GM18867 (cell line): ENCODE measurements around the gene FCSK.

Experiments
- ATAC-seq: cut with Tn5 transposase; IDR thresholded peaks from one replicate; pipeline ENCODE4 v1.9.1; 2021; ENCODE audit warnings: mild to moderate bottlenecking, moderate library complexity; ENCODE audit not compliant: unreplicated experiment

The FCSK gene

DNA sequence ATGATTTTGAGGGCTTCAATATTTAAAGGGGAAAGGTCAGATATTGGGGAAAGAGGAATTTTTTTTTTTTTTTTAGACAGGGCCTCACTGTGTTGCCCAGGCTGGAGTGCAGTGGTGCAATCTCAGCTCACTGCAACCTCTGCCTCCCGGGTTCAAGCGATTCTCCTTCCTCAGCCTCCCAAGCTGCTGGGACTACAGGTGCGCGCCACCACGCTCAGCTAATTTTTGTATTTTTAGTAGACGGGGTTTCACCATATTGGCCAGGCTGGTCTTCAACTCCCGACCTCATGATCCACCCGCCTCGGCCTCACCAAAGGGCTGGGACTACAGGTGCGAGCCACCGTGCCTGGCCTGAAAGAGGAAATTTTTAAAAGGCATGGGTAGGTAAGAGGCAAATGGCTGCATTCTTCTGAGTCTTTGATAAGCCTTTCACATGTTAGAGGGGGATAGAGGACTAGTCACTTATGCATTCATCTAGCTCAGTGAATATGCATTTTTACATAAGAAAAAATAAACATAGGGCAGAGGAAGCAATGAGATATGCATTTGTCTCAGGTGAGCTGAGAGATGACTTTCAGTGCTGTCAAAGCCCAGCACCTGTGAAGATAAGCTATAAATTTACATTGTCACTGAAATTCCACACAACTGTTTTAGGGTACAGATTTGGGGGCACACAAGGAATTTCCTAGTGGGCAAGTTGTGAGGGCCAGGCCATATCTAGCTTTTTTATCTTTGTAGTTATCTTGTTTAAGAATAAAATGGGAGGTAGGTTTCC lies 1.1 kb upstream of the FCSK start:
- ATAC-seq: no peak

- peak; percentile 7 for ATAC-seq
Observed at GRCh38 chr16:70453892-70454221, 538 bp upstream of the FCSK start.

- ATAC-seq: no peak
Observed at GRCh38 chr16:70455910-70456309, 1.5 kb downstream of the FCSK start.

DNA sequence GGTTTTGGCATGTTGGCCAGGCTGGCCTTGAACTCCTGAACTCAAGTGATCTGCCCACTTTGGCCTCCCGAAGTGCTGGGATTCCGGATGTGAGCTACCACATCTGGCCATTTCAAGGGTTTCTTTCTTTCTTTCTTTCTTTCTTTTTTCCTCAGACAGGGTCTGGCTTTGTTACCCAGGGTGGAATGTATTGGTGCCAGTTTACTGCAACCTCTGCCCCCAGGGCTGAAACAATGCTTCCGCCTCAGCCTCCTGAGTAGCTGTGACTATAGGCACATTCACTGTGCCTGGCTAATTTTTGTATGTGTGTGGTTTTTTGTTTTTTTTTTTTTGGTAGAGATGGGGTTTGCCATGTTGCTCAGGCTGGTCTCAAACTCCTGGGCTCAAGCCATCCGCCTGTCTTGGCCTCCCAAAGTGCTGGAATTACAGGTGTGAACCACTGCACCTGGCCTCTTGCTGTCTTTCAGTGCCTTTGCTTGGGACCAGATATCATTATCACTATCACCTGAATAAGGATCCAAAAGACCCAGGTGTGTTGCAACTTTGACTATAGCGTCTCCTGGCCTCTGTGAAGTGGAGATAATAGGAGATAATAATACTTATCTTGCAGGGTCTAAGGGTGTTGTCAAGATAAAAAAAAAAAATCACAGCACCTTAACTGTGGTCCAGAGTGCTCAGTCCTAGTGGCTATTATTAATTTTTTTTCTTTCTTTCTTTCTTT lies 3.2 kb downstream of the FCSK start:
- no peak for ATAC-seq

DNA sequence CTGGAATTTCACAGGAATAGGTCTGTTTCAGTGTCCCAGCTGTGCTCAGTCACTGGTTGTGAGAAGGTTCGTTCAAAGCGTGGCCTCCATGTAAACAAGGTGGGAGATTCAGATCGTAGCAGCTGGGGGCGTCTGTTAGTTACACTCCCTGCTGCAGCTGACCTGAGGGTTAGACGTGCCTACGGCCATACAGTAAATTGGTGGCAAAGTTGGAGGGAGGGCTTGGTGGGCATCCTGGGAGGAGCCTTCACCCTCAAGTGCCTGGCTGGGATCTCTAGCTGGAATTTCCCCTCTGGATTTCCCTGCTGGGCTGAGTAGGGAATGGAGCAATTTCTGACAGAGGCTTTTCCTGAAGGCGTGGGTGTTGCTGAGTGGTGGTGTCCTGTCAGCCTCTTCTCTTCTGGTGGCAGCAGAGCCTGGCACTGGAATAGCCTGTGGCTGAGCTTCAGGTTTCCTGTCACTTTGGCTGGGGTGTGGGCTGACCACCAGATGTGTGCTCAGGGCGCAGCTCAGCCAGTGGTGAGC lies 6.4 kb downstream of the FCSK start:
- no peak for ATAC-seq

GRCh38 chr16:70463235-70463634 lies 8.8 kb downstream of the FCSK start:
- no peak for ATAC-seq

DNA sequence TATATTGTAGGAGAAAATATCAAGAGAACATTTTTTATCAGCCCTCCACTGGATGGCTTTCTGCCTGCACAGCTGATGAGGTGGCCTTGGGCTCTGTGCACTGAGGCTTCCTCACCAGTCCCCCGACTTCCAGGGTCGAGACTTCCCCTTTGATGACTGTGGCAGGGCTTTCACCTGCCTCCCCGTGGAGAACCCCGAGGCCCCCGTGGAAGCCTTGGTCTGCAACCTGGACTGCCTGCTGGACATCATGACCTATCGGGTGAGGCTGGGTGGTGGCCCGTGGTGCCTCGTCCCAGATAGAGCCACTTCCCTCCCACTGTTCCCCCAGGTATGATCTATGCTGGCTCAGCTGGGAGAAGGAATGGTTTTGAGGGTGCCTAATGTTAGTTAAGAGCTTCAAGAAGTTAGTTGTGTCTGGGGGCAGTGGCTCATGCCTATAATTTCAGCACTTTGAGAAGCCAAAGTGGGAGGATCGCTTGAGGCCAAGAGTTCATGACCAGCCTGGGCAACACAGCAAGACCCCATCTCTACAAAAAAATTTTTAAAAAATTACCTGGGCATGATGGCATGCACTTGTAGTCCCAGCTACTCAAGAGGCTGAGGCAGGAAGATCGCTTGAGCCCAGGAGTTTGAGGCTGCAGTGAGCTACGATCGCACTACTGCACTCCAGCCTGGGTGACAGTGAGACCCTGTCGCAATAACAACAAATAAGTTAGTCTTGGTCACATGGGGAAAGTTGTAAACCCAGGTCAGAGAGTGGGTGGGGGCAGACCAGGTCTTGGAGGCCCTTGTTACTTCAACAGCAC lies 11.8 kb downstream of the FCSK start:
- no peak for ATAC-seq

DNA sequence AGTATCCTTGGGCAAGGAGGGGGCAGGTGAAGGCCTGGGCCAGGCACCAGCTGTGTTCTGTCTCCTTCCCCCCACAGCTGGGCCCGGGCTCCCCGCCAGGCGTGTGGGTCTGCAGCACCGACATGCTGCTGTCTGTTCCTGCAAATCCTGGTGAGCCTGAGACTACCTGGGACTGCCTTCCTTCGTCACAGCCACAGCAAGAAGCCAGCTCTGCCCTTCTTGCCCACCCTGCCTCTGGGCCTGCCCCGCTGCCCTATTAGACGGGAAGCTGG lies 12.3 kb downstream of the FCSK start:
- no peak for ATAC-seq

DNA sequence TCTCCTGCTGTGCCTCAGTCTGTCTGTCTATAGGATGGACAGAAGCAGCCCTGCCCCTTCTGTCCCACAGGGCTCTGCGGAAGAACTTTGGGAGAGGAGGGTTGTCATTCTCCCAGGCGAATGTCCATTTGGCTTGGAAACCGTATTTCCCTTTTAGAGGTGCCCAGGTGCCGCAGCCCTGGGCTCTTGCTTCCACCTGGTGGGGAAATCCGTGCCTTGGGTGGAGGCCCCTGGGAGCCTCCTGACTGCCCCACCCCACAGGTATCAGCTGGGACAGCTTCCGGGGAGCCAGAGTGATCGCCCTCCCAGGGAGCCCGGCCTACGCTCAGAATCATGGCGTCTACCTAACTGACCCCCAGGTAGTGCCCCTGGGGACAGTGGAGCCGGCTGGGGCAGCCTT lies 12.7 kb downstream of the FCSK start:
- no peak for ATAC-seq

GRCh38 chr16:70467608-70468007 lies 13.2 kb downstream of the FCSK start:
- ATAC-seq: no peak

DNA sequence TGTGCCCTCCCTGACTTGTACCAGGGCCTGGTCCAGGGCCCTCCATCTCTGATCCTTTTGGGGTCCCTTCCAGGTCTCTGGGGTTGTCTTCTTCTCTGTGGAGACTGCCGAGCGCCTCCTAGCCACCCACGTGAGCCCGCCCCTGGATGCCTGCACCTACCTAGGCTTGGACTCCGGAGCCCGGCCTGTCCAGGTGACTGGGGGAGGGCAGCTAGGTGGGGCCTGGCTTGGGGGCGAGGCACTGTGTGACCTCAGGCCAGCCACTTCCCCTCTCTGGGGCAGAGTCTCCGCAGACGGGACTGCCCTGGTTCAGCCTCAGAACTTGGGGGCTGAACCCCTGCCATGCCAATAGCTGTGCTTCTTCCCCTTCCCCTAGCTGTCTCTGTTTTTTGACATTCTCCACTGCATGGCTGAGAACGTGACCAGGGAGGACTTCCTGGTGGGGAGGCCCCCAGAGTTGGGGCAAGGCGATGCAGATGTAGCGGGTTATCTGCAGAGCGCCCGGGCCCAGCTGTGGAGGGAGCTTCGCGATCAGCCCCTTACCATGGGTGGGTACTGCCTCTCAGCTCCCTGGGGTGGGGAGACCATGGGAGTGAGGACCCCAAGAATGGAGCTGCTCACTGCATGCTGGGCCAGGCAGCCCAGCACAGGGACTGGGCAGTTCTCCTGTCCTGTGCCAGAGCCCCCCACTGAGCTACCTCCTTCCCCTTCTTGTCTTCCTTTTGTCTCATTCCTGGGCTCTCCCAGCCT lies 14.6 kb downstream of the FCSK start:
- no peak for ATAC-seq

GRCh38 chr16:70470141-70470926 lies 15.9 kb downstream of the FCSK start:
- no peak for ATAC-seq

DNA sequence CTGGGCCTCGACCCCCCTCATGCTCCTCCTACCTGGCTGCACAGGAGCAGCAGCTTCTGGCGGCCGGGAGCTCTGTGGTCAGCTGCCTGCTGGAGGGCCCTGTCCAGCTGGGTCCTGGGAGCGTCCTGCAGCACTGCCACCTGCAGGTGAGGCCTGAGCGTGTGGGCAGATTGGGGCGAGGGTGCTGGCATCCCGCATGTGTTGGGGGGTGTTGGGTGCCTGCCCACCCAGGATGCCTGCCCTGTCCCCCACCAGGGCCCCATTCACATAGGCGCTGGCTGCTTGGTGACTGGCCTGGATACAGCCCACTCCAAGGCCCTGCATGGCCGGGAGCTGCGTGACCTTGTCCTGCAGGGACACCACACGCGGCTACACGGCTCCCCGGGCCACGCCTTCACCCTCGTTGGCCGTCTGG lies 16.5 kb downstream of the FCSK start:
- ATAC-seq: no peak

DNA sequence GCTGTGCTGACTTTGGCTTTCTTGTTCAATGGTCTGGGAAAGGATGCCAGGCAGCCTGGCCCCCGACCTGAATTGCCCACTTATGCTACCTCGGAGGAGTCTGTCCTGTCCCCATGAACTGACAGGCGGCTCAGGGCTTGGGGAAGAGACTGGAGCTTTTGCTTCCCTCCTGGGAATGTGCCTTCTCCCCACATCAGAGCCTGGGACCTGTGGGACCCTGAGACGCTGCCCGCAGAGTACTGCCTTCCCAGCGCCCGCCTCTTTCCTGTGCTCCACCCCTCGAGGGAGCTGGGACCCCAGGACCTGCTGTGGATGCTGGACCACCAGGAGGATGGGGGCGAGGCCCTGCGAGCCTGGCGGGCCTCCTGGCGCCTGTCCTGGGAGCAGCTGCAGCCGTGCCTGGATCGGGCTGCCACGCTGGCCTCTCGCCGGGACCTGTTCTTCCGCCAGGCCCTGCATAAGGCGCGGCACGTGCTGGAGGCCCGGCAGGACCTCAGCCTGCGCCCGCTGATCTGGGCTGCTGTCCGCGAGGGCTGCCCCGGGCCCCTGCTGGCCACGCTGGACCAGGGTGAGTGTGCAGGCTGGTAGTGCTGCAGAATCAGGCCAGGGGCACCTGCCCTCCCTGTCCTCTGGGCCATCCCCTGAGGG lies 18.5 kb downstream of the FCSK start:
- no peak for ATAC-seq

- no peak for ATAC-seq
Observed at GRCh38 chr16:70473446-70474319, 19.3 kb downstream of the FCSK start.

GRCh38 chr16:70474320-70475053 lies 20.1 kb downstream of the FCSK start:
- no peak for ATAC-seq

- no peak for ATAC-seq
Observed at GRCh38 chr16:70475054-70475871, 20.9 kb downstream of the FCSK start.
